Mucosa of stomach (tissue), 1 donor: ENCODE measurements around the gene SLC47A2.

Source experiments
- H3K27me3 ChIP-seq: one replicate; pipeline ENCODE4 v1.7.0; 2013; ENCODE audit warnings: mild to moderate bottlenecking, low read length; ENCODE audit not compliant: control insufficient read depth, insufficient read depth
- H3K36me3 ChIP-seq: one replicate; pipeline ENCODE4 v1.7.0; 2013; ENCODE audit warnings: low read length; ENCODE audit not compliant: control insufficient read depth, insufficient read depth
- H3K4me1 ChIP-seq: one replicate; pipeline ENCODE4 v1.7.0; 2013; ENCODE audit warnings: mild to moderate bottlenecking, low read length; ENCODE audit not compliant: control insufficient read depth, insufficient read depth
- H3K4me3 ChIP-seq: one replicate; pipeline ENCODE4 v1.7.0; 2013; ENCODE audit warnings: low read length
- H3K9ac ChIP-seq: one replicate; pipeline ENCODE4 v1.7.0; 2013; ENCODE audit warnings: mild to moderate bottlenecking, low read length, moderate library complexity
- H3K9me3 ChIP-seq: one replicate; pipeline ENCODE4 v1.7.0; 2013; ENCODE audit warnings: mild to moderate bottlenecking, low read length, moderate library complexity; ENCODE audit not compliant: control insufficient read depth
- donor health status: Pancreatic carcinoma.

SLC47A2 gene

GRCh38 chr17:19661121-19661520, 55.3 kb downstream of the SLC47A2 start:
- H3K9ac ChIP-seq, result no peak overlapping the region
- no peaks in the 10 kb centered on the region for H3K9me3 ChIP-seq
- peaks cover 4% of the 10 kb centered on the region for H3K36me3 ChIP-seq
- peaks cover 16% of the 10 kb centered on the region for H3K4me1 ChIP-seq
- H3K27me3 ChIP-seq, result no peaks in the 10 kb centered on the region
- H3K4me3 ChIP-seq, result no peak overlapping the region

- Histone ChIP-seq H3K4me3 (no peak overlapping the region), H3K36me3 (peaks cover 12% of the 10 kb centered on the region), H3K9ac (no peak overlapping the region), H3K4me1 (peaks cover 16% of the 10 kb centered on the region), H3K27me3 (no peaks in the 10 kb centered on the region), H3K9me3 (no peaks in the 10 kb centered on the region)
Observed at GRCh38 chr17:19660219-19660870, 56.0 kb downstream of the SLC47A2 start.

GRCh38 chr17:19659366-19660177, 56.8 kb downstream of the SLC47A2 start:
- Histone ChIP-seq H3K4me3 (no peak overlapping the region), H3K36me3 (peaks cover 12% of the 10 kb centered on the region), H3K27me3 (no peaks in the 10 kb centered on the region), H3K9ac (no peak overlapping the region), H3K9me3 (no peaks in the 10 kb centered on the region), H3K4me1 (peaks cover 16% of the 10 kb centered on the region)

- H3K36me3 ChIP-seq, result peaks cover 12% of the 10 kb centered on the region
- H3K9ac ChIP-seq, result no peak overlapping the region
- H3K9me3 ChIP-seq, result no peaks in the 10 kb centered on the region
- H3K27me3 ChIP-seq, result no peaks in the 10 kb centered on the region
- no peak overlapping the region for H3K4me3 ChIP-seq
- H3K4me1 ChIP-seq, result peaks cover 26% of the 10 kb centered on the region
Observed at GRCh38 chr17:19656851-19657581, 59.4 kb downstream of the SLC47A2 start.

- peaks cover 12% of the 10 kb centered on the region for H3K36me3 ChIP-seq
- H3K9me3 ChIP-seq, result no peaks in the 10 kb centered on the region
- H3K4me1 ChIP-seq, result peaks cover 29% of the 10 kb centered on the region
- H3K4me3 ChIP-seq, result no peak overlapping the region
- no peaks in the 10 kb centered on the region for H3K27me3 ChIP-seq
- no peak overlapping the region for H3K9ac ChIP-seq
Observed at GRCh38 chr17:19656336-19656735, 60.0 kb downstream of the SLC47A2 start.

GRCh38 chr17:19654896-19655295, 61.5 kb downstream of the SLC47A2 start:
- H3K36me3 ChIP-seq, result peaks cover 12% of the 10 kb centered on the region
- H3K27me3 ChIP-seq, result no peaks in the 10 kb centered on the region
- H3K9me3 ChIP-seq, result no peaks in the 10 kb centered on the region
- H3K4me3 ChIP-seq, result no peak overlapping the region
- H3K4me1 ChIP-seq, result peaks cover 24% of the 10 kb centered on the region
- no peak overlapping the region for H3K9ac ChIP-seq

- Histone ChIP-seq H3K36me3 (peaks cover 12% of the 10 kb centered on the region), H3K27me3 (no peaks in the 10 kb centered on the region), H3K4me1 (peaks cover 22% of the 10 kb centered on the region), H3K9me3 (no peaks in the 10 kb centered on the region), H3K4me3 (no peak overlapping the region), H3K9ac (no peak overlapping the region)
Observed at GRCh38 chr17:19654342-19654886, 62.0 kb downstream of the SLC47A2 start.

- peaks cover 25% of the 10 kb centered on the region for H3K4me1 ChIP-seq
- peaks cover 12% of the 10 kb centered on the region for H3K36me3 ChIP-seq
Observed at GRCh38 chr17:19652595-19652994, 63.8 kb downstream of the SLC47A2 start.

GRCh38 chr17:19651451-19652238, 64.7 kb downstream of the SLC47A2 start:
- peaks cover 12% of the 10 kb centered on the region for H3K36me3 ChIP-seq
- H3K4me3 ChIP-seq, result no peak overlapping the region
- H3K9ac ChIP-seq, result no peak overlapping the region
- H3K9me3 ChIP-seq, result no peaks in the 10 kb centered on the region
- H3K4me1 ChIP-seq, result peaks cover 30% of the 10 kb centered on the region
- no peaks in the 10 kb centered on the region for H3K27me3 ChIP-seq

More at GRCh38 chr17:19652595-19652994, 63.8 kb downstream of the SLC47A2 start:
- H3K9me3 ChIP-seq, result no peaks in the 10 kb centered on the region
- no peaks in the 10 kb centered on the region for H3K27me3 ChIP-seq
- no peak overlapping the region for H3K9ac ChIP-seq
- H3K4me3 ChIP-seq, result no peak overlapping the region

- H3K9me3 ChIP-seq, result no peaks in the 10 kb centered on the region
- no peak overlapping the region for H3K9ac ChIP-seq
- H3K36me3 ChIP-seq, result peaks cover 5% of the 10 kb centered on the region
- peaks cover 36% of the 10 kb centered on the region for H3K4me1 ChIP-seq
- H3K4me3 ChIP-seq, result no peak overlapping the region
- H3K27me3 ChIP-seq, result no peaks in the 10 kb centered on the region
Observed at GRCh38 chr17:19650826-19651225, 65.6 kb downstream of the SLC47A2 start.

GRCh38 chr17:19649274-19649541, 67.2 kb downstream of the SLC47A2 start:
- Histone ChIP-seq H3K27me3 (no peaks in the 10 kb centered on the region), H3K4me1 (peaks cover 42% of the 10 kb centered on the region), H3K9me3 (no peaks in the 10 kb centered on the region), H3K4me3 (peak overlapping the region; percentile 67), H3K36me3 (no peaks in the 10 kb centered on the region), H3K9ac (peak overlapping the region; percentile 84)
